HEK293T (cell line): ENCODE results near the gene MUC20.

Experiments
- ARNT ChIP-seq: fragments of 450-650 bp; IDR thresholded peaks from 2 replicates; pipeline ENCODE4 v1.6.1; 2017; ENCODE audit warnings: mild to moderate bottlenecking
- BHLHE40 ChIP-seq: fragments of 450-650 bp; IDR thresholded peaks from 2 replicates; pipeline ENCODE4 v1.6.1; 2016; ENCODE audit warnings: mild to moderate bottlenecking, moderate library complexity, borderline replicate concordance
- ELF4 ChIP-seq: fragments of 450-650 bp; IDR thresholded peaks from 2 replicates; pipeline ENCODE4 v1.6.1; 2017; ENCODE audit warnings: antibody characterized with exemption
- FOXA1 ChIP-seq: fragments of 450-650 bp; IDR thresholded peaks from 2 replicates; pipeline ENCODE4 v1.6.1; 2016; ENCODE audit warnings: mild to moderate bottlenecking
- FOXK2 ChIP-seq: fragments of 450-650 bp; IDR thresholded peaks from 2 replicates; pipeline ENCODE4 v1.6.1; 2016; ENCODE audit warnings: mild to moderate bottlenecking
- HDGF ChIP-seq: fragments of 450-650 bp; IDR thresholded peaks from 2 replicates; pipeline ENCODE4 v1.6.1; 2017; ENCODE audit warnings: antibody characterized with exemption, borderline replicate concordance
- LEF1 ChIP-seq: fragments of 450-650 bp; IDR thresholded peaks from 2 replicates; pipeline ENCODE4 v1.6.1; 2017; ENCODE audit warnings: mild to moderate bottlenecking, borderline replicate concordance
- SP1 ChIP-seq: fragments of 450-650 bp; IDR thresholded peaks from 2 replicates; pipeline ENCODE4 v1.6.1; 2017
- SUZ12 ChIP-seq: fragments of 450-650 bp; IDR thresholded peaks from 2 replicates; pipeline ENCODE4 v1.6.1; 2016; ENCODE audit warnings: mild to moderate bottlenecking
- TARDBP ChIP-seq: fragments of 450-650 bp; IDR thresholded peaks from 2 replicates; pipeline ENCODE4 v1.6.1; 2016
- ZNF384 ChIP-seq: fragments of 450-650 bp; IDR thresholded peaks from 2 replicates; pipeline ENCODE4 v1.6.1; 2016

DNA sequence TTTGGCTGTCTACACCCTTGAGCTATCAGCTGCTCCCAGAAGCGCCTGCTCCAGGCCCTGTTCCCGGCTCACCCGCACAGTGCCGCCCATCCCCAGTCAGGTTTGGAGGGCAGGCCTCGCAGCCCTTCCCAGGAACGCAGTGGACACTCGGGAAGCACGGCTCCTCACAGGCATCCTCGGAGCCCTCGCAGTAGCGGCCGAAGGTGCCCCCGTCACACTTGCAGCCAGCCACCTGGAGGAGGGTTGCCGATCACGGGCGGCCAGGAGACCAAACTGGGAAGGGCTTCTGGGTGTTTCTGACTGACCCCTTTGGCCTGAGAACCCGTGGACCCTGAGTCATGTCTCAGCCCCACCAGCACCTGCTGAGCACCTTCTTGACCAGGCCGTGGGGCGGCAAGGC is 33.4 kb downstream of the MUC20 start:
- TF ChIP-seq SP1 (no peak), TARDBP (no peak), SUZ12 (no peak), LEF1 (no peak), HDGF (no peak), FOXK2 (no peak), ZNF384 (no peak), ARNT (no peak), BHLHE40 (no peak), ELF4 (no peak), FOXA1 (no peak)
